NCI-H526 treated with DMSO at 0.1 percent for 48 hours (cell line): ENCODE measurements around the gene DAB2IP.
A peak's percentile ranks its signal among the peaks of the same experiment; 100 is the strongest.

ENCODE experiments used
- DNase-seq: peaks from one replicate; lab custom pipeline; 2025; lab: John Stamatoyannopoulos, UW

DAB2IP gene

GRCh38 chr9:121685146-121685794 lies 33.8 kb downstream of the DAB2IP start:
- DNase-seq, result no peak

GRCh38 chr9:121685795-121686377 lies 34.5 kb downstream of the DAB2IP start:
- DNase-seq, result no peak

DNA sequence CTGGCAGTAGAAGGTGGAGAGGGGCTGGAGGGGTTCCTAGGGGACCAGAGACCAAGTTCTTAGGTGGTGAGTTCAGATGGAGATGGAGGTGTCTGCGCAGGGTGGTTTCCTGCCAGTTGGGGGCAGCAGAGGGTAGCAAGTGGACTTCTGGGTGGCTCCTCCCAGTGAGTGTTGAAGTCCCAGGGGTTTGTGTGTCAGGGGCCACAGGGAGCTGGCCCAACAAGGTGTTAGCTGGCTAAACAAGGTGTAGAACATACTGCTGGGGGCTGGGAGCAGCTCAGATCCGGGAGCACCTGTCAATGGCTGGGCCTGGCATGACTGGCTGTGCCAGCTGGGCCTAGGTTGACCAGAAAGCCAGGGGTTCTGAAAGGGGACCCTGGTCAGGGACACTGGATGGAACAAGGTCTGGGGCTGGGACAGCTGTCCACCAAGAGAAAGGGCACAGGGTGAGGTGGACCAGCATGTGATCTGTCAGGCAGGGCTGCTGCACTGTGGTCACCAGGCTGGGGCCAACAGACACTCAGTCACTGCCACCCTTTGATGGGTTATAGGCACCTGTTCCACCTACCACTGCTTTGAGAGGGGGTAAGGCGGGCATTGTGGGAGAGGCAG lies 35.6 kb downstream of the DAB2IP start:
- DNase-seq, result peak; percentile 16

DNA sequence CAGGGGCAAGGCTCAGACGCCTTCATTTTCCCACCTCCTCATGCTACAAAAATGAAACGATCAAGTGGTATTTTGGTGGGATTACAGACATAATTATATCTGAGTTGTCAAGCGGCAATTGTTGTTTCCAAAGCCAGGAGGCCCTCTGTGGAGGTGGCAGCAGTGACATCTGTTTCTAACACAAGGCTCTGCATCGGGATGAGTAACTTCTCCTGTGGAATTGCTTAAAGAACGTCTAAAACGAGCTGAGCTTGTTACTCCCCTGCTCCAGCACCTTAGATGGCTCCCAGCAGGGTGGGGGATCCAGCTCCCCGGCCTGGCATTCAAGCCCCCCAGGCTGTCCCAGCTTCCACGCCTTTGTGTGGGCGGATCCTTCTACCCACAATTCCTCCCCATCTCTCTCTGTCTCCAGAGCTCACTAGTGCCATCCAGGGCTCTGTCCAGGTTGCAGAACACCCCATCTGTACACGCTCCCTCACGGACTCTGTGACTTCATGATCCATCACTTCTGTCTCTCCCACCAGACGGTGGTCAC lies 36.8 kb downstream of the DAB2IP start:
- DNase-seq, result no peak

DNA sequence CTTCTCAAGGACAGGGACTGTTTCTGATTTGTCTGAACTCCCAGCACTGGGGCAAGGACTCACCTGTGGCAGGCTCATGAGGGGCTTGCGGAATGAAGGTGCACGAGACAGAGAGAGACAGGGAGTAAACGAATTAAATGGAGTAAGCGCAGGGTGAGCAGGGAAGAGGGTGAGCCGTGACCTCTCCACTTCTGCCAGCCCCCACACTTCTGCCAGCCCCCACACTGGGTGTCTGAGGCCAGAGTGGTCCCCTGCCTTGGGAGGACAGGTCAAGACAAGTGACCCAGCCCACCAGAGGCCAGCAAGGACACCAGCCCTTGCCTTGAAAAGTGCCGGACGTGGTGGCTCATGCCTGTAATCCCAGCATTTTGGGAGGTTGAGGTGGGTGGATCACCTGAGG lies 37.2 kb downstream of the DAB2IP start:
- no peak for DNase-seq

DNA sequence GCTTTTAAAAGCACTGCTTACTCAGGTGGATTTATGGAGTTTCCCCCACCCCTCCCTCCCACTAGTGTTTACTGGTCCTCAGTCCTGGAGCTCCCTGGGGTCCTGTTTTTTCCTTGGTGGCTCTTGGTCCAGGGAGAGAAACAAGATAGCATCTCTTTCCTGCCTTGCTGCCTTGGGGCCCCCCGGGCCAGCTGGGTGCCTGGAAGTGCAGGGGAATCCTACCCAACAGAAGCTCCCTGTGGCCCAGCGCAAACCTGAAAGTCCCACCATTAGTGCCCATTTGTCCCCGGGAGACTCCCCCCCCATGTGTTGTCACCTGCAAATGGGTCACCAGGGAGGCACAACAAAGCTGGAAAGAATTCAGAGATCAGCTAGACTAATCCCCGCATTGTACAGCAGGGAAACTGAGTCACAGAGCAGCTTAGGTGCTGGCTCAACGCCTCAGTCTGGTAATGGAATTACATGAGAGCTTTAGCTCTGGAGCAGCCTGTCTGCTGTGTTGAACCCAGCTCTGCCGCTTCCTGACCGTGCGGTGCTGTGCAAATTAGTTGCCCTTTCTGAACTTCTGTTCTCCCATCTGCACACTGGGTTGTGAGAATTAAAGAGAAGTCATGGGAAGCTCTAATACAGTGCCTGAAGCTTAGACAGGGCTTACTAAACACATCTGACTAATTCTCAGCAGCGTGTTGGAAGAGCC lies 38.2 kb downstream of the DAB2IP start:
- no peak for DNase-seq

DNA sequence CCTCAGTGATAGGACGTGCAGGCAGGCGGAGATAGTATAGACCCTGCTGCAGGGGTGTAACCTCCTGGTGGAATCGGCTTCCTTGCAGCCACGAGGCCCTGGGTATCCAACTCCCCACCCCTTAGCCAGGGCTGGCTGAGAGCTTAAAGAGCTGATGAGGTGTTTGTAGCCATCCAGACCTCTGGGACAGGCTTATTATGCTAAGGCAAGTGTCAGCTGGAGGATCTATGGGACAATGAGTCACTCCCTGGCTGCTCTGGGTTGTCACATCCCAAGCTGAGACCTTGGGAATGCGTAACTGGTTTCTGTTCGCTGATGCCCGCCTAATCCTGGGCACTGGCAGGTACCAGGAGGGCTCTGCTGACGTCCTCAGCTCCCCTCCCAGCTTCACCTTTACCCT lies 38.9 kb downstream of the DAB2IP start:
- no peak for DNase-seq

DNA sequence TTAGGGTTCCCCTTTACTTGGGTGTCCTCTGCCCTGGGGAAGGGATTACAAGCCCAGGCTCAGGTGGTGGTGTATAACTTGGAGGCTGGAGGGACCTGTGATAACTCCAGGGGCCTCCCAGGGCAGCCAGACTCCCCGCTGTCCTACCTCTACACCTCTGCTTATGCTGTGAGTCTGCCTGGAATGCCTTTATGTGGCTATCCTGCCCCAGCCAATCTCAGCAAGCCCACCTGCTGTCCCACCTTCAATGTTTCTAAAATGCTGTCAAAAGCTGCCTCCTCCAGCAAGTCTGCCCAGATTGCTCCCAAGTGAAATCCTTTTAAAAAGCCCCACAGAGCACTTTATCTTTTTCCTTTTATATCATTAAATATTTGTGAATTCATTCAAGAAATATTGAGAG lies 39.3 kb downstream of the DAB2IP start:
- no peak for DNase-seq

GRCh38 chr9:121691890-121692289 lies 40.5 kb downstream of the DAB2IP start:
- DNase-seq, result no peak

DNA sequence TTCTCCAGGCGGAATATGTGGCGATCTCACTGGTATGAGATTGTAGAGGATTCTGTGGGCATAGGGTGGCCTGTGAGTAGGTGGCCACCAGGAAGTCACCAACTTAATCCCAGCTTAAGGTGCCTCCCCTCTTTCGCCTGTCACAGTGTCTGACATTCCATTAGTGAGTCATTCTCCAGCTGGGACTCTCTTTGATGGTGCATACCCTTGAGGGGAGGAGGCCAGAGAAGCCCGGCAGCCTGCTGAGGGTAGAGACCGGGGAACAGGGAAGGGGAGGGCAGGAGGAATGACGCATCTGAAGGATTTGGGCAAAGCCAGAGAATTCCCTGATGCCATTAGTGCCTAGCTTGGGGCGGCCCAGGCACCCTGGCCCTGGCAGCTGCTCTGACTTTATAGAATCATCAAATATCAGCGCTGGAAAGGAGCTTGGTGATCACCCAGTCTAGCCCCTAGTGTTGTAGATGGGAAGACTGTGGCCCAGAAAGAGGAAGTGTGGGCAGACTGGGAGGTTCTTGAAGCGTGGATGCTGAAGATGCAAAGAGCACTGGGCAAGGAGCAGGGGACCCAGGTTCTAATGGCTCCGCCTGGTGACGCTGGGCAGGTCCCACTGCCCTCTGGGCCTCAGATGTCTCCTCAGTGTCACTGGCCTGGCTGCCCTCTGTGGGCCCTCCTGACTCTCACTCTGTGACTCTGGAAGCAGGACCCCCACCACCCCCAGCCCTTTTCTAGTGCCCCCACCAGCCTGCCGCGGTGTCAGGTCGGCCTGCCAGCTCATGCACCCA lies 41.4 kb downstream of the DAB2IP start:
- DNase-seq, result no peak

- no peak for DNase-seq
Observed at GRCh38 chr9:121693388-121693670, 41.9 kb downstream of the DAB2IP start.

DNA sequence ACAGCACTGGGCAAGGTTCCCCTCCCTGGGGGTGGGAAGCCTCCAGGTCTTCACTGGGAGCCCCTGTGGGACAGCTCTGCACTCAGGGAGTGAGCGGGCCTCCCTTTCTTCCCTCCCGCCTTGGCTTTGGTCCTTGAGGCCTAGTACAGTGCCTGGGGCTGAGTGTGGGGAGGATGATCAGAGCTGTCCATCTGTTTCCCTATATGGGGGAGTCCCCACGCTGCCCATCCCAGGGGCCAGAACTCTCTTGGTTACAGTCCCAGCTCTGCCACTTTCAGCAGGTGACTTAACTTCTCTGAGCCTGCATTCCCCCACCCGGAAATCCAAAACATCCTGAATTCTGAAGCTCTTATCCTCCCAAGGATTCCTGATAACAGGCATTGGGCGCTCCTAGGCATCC lies 42.6 kb downstream of the DAB2IP start:
- no peak for DNase-seq

- DNase-seq, result no peak
Observed at GRCh38 chr9:121694600-121694999, 43.2 kb downstream of the DAB2IP start.

DNA sequence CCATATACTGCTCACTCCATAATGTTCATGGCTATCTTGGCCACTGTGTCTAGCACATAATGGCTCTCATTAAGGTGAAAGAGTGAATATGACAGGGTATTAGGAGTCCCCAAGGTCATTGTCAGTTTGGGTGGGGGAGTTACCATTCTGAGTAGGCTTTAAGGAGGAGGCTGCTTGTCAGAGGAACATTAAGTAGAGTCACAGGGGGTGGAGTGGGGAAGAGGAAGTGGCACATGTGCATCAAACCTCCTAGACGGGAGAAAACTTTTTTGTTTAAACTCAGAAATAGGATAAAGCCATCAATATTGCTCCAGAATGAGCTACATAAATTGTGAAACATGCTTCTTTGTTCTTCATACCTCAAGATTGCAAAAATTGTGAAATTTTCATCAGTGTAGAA lies 45.5 kb downstream of the DAB2IP start:
- no peak for DNase-seq

GRCh38 chr9:121698627-121699570 lies 47.5 kb downstream of the DAB2IP start:
- peak; percentile 20 for DNase-seq

GRCh38 chr9:121699571-121700164 lies 48.2 kb downstream of the DAB2IP start:
- DNase-seq, result no peak

- peak; percentile 52 for DNase-seq
Observed at GRCh38 chr9:121700165-121700831, 48.9 kb downstream of the DAB2IP start.

GRCh38 chr9:121700832-121701419 lies 49.5 kb downstream of the DAB2IP start:
- no peak for DNase-seq

DNA sequence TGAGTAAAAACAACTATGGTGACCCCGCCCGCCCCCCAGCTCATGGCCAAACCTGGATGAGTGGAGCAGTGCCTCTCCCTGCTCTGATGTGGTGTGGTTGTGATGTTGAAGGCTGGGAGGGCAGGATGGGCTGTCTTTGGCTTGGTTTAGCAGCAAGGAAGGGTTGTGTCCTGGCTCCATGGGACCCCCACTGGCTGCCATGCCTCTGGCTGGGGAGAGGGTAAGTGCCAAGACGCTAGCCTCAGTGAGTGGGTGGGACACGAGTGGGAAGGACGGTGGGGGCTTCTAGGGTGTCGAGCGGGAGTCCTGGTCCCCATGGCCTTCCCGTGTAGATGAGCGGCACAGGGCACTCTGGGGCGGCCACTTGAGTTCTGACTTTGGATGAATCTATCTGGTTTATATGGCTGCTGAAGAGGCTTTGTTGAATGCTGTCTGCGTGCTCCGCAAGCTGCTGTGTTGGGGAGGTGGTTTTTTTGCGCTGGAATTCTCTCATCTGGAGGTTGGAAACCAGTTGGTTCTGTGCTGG lies 50.4 kb downstream of the DAB2IP start:
- DNase-seq, result no peak
